ENCODE measurements around the gene ADPRS.

The ADPRS gene

GRCh38 chr1:36087233-36088123, 1.2 kb upstream of the ADPRS start:
- DNase-seq, result no peak

GRCh38 chr1:36088265-36088576, 471 bp upstream of the ADPRS start:
- DNase-seq, result no peak

GRCh38 chr1:36089393-36090121, 865 bp downstream of the ADPRS start:
- no peak for DNase-seq

- no peak for DNase-seq
Observed at GRCh38 chr1:36091141-36091540, 2.4 kb downstream of the ADPRS start.

GRCh38 chr1:36091698-36092097, 3.0 kb downstream of the ADPRS start:
- no peak for DNase-seq

GRCh38 chr1:36092166-36092797, 3.6 kb downstream of the ADPRS start:
- no peak for DNase-seq

- DNase-seq, result no peak
Observed at GRCh38 chr1:36092798-36093185, 4.1 kb downstream of the ADPRS start.

- peak in 1 of 56 donors; percentile 42 for DNase-seq
Observed at GRCh38 chr1:36093226-36093625, 4.5 kb downstream of the ADPRS start.

- peak in 53 of 56 donors; percentile 37 to 95 (median 78) for DNase-seq
Observed at GRCh38 chr1:36093929-36094328, 5.2 kb downstream of the ADPRS start.

GRCh38 chr1:36094621-36095061, 5.9 kb downstream of the ADPRS start:
- DNase-seq, result no peak

GRCh38 chr1:36095760-36096405, 7.2 kb downstream of the ADPRS start:
- peak in 2 of 56 donors; percentile 25 to 26 for DNase-seq

GRCh38 chr1:36096500-36097432, 8.1 kb downstream of the ADPRS start:
- DNase-seq, result no peak

- DNase-seq, result no peak
Observed at GRCh38 chr1:36097693-36098585, 9.2 kb downstream of the ADPRS start.

GRCh38 chr1:36098650-36099365, 10.1 kb downstream of the ADPRS start:
- no peak for DNase-seq

GRCh38 chr1:36099681-36100341, 11.1 kb downstream of the ADPRS start:
- DNase-seq, result peak in 43 of 56 donors; percentile 12 to 82 (median 46)

- no peak for DNase-seq
Observed at GRCh38 chr1:36100376-36100775, 11.7 kb downstream of the ADPRS start.

- DNase-seq, result no peak
Observed at GRCh38 chr1:36101546-36101945, 12.9 kb downstream of the ADPRS start.

- no peak for DNase-seq
Observed at GRCh38 chr1:36106269-36106668, 17.6 kb downstream of the ADPRS start.
